HepG2 (cell line): ENCODE data around the gene AP1S3. TPM values are rescaled to one million over a fixed set of nuclear protein-coding genes. Genes with fewer than 3 reads are reported as not detected.

ENCODE experiments used
- GPN1 ChIP-seq: sonication (generic); formaldehyde crosslinking; IDR thresholded peaks from 2 replicates; pipeline ENCODE4 v1.5.1; 2020; ENCODE audit warnings: missing genetic modification reagents, borderline replicate concordance
- LCORL ChIP-seq, 2 experiments: fragments of 450-650 bp in 1 of 2; sonication (generic) in 1 of 2; formaldehyde crosslinking in 1 of 2; IDR thresholded peaks; 2 replicates each; pipeline versions ENCODE4 v1.5.0 to v1.6.1; 2017 to 2020; ENCODE audit warnings: antibody characterized with exemption in 1 of 2, missing genetic modification reagents in 1 of 2
- MED13 ChIP-seq: sonication (generic); formaldehyde crosslinking; IDR thresholded peaks from 2 replicates; pipeline ENCODE4 v1.5.0; 2020; ENCODE audit warnings: missing genetic modification reagents
- MLLT10 ChIP-seq: sonication (generic); formaldehyde crosslinking; IDR thresholded peaks from 2 replicates; pipeline ENCODE4 v1.4.0; 2020; ENCODE audit warnings: missing genetic modification reagents
- MTF1 ChIP-seq: sonication (generic); formaldehyde crosslinking; IDR thresholded peaks from 2 replicates; pipeline ENCODE4 v1.5.0; 2020; ENCODE audit warnings: missing genetic modification reagents
- NR1H2 ChIP-seq: sonication (generic); formaldehyde crosslinking; IDR thresholded peaks from 2 replicates; pipeline ENCODE4 v1.8.1; 2022; ENCODE audit warnings: low read depth, missing genetic modification reagents, borderline replicate concordance
- PAXIP1 ChIP-seq: sonication (generic); formaldehyde crosslinking; conservative IDR thresholded peaks from 2 replicates; pipeline ENCODE4 v1.4.0; 2020; ENCODE audit warnings: mild to moderate bottlenecking, missing genetic modification reagents, moderate library complexity
- SATB2 ChIP-seq: sonication (generic); formaldehyde crosslinking; IDR thresholded peaks from 2 replicates; pipeline ENCODE4 v1.5.0; 2020; ENCODE audit warnings: missing genetic modification reagents
- TRIM22 ChIP-seq: fragments of 450-650 bp; IDR thresholded peaks from 2 replicates; pipeline ENCODE4 v1.6.1; 2017
- ZNF749 ChIP-seq: sonication (generic); formaldehyde crosslinking; IDR thresholded peaks from 2 replicates; pipeline ENCODE4 v1.8.0; 2022; ENCODE audit warnings: mild to moderate bottlenecking, missing genetic modification reagents, moderate library complexity, borderline replicate concordance
- ZSCAN9 ChIP-seq: IDR thresholded peaks from 2 replicates; pipeline ENCODE4 v1.6.1; 2016; ENCODE audit warnings: borderline replicate concordance
- polyA plus RNA-seq, 8 experiments: library from polyadenylated mRNA; depleted of rRNA in 3 of 8; stranded (reverse) in 7 of 8; unstranded in 1 of 8; fragments of >200 nt; fragmentation: Illumina TruSeq in 4 of 8; extraction: Trizol in 4 of 8; gene quantifications; 2 replicates each; pipeline versions ENCODE4 v1.2.1 to v1.2.3, GENCODE V29; 2011 to 2016; ENCODE audit warnings: low read depth in 4 of 8, missing spikeins in 1 of 8, mixed read lengths in 1 of 8; ENCODE audit not compliant: insufficient read depth in 1 of 8
- total RNA-seq, 5 experiments: library from RNA; depleted of rRNA; stranded (reverse); fragments of >200 nt; fragmentation: Illumina TruSeq; extraction: Trizol; gene quantifications; 2 replicates each; pipeline ENCODE4 v1.2.3, GENCODE V29; 2016; ENCODE audit warnings: low read depth in 1 of 5
- TF ChIP-seq, protein P1 (sequence below), 2 experiments: fragments of 450-650 bp in 1 of 2; sonication (generic) in 1 of 2; formaldehyde crosslinking in 1 of 2; IDR thresholded peaks; 2 replicates each; pipeline versions ENCODE4 v1.6.1 to v1.8.0; 2016 to 2022; ENCODE audit warnings: antibody characterized with exemption in 1 of 2, mild to moderate bottlenecking in 1 of 2, missing genetic modification reagents in 1 of 2

AP1S3 gene
- total and polyA plus RNA-seq, 2 of the 13 experiments (the other 11 are each of a cell fraction or from before 2014, with no cell fraction given) = 3.0 to 16.3 TPM

DNA sequence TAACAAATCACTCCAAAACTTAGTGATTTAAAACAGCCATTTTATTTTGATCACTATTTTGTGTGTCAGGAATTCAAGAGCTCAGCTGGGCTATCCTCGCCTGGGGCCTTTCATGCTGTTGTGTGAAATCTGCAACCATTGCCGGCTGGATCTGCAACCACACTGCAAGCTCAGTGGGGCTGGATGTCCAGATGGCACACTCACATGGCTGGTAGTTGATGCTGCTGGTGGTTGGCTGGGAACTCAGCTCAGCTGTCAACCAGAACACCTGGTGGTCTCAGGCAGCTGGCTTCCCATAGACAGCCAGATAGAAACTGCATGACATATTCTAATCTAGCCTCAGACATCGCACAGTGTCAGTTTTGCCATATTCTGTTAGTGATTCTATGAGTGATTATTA is 30.6 kb upstream of the AP1S3 start (continued):
- TF ChIP-seq, protein P1, sequence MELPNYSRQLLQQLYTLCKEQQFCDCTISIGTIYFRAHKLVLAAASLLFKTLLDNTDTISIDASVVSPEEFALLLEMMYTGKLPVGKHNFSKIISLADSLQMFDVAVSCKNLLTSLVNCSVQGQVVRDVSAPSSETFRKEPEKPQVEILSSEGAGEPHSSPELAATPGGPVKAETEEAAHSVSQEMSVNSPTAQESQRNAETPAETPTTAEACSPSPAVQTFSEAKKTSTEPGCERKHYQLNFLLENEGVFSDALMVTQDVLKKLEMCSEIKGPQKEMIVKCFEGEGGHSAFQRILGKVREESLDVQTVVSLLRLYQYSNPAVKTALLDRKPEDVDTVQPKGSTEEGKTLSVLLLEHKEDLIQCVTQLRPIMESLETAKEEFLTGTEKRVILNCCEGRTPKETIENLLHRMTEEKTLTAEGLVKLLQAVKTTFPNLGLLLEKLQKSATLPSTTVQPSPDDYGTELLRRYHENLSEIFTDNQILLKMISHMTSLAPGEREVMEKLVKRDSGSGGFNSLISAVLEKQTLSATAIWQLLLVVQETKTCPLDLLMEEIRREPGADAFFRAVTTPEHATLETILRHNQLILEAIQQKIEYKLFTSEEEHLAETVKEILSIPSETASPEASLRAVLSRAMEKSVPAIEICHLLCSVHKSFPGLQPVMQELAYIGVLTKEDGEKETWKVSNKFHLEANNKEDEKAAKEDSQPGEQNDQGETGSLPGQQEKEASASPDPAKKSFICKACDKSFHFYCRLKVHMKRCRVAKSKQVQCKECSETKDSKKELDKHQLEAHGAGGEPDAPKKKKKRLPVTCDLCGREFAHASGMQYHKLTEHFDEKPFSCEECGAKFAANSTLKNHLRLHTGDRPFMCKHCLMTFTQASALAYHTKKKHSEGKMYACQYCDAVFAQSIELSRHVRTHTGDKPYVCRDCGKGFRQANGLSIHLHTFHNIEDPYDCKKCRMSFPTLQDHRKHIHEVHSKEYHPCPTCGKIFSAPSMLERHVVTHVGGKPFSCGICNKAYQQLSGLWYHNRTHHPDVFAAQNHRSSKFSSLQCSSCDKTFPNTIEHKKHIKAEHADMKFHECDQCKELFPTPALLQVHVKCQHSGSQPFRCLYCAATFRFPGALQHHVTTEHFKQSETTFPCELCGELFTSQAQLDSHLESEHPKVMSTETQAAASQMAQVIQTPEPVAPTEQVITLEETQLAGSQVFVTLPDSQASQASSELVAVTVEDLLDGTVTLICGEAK (IDR thresholded peaks at IDR 0.05) = no peak
- TF ChIP-seq, protein P1 (CRISPR knock-in tag; IDR thresholded peaks at IDR 0.05) = no peak
- TF ChIP-seq SATB2 (CRISPR knock-in tag) (no peak), ZNF749 (no peak), MTF1 (CRISPR knock-in tag) (no peak), TRIM22 (no peak), GPN1 (no peak), MLLT10 (CRISPR knock-in tag) (no peak), ZSCAN9 (CRISPR knock-in tag) (no peak), PAXIP1 (CRISPR knock-in tag) (no peak), LCORL (IDR thresholded peaks at IDR 0.05) (no peak), LCORL (CRISPR knock-in tag; IDR thresholded peaks at IDR 0.05) (no peak), MED13 (no peak), NR1H2 (CRISPR knock-in tag) (no peak)
